Naive thymus-derived CD8-positive, alpha-beta T cell (primary cell): Measurements from ENCODE around the gene ARHGEF11. TPM values are rescaled to one million over a fixed set of nuclear protein-coding genes. Genes with fewer than 3 reads are reported as not detected.
"Not testable (repeated sequence)": the region's sequence is repeated elsewhere in the genome, so short reads cannot be mapped to it uniquely, and the experiment has no call there.

Experiments
- ATAC-seq, 2 donors: fragments of 150-1000 bp; cut with Tn5 transposase in 1 of 2; sonication (Bioruptor Pico), chemical (Tn5 transposase) in 1 of 2; 1 replicate in 1 of 2; 2 replicates in 1 of 2; pipeline ENCODE4 v1.10.0; 2021; ENCODE audit warnings: mild to moderate bottlenecking in 2 of 2, moderate library complexity in 2 of 2
- POLR2A ChIA-PET: fragments of 350-600 bp; sonication (Branson Sonifier 250); formaldehyde crosslinking; loops from one replicate; lab custom pipeline; 2021; ENCODE audit warnings: antibody characterized with exemption; lab: Charles Lee
- DNase-seq, 10 donors: peaks; one replicate each; pipeline versions ENCODE4 v3.0.0 to v3.0.0-alpha.2; 2020 to 2022
- H3K27ac Mint-ChIP-seq, 10 donors: one replicate each; pipeline ENCODE4 v1.8.0; 2020 to 2022; ENCODE audit warnings: mild to moderate bottlenecking in 10 of 10, mixed read lengths in 10 of 10, moderate library complexity in 4 of 10, inconsistent platforms in 1 of 10
- H3K27me3 Mint-ChIP-seq, 5 donors: one replicate each; pipeline ENCODE4 v1.8.0; 2021 to 2022; ENCODE audit warnings: mixed read lengths in 5 of 5
- H3K36me3 Mint-ChIP-seq, 3 donors: one replicate each; pipeline ENCODE4 v1.8.0; 2020 to 2022; ENCODE audit warnings: mixed read lengths in 3 of 3, mild to moderate bottlenecking in 2 of 3, inconsistent platforms in 1 of 3
- H3K4me1 Mint-ChIP-seq, 4 donors: one replicate each; pipeline ENCODE4 v1.8.0; 2021 to 2022; ENCODE audit warnings: mixed read lengths in 4 of 4
- H3K4me3 Mint-ChIP-seq, 10 donors: one replicate each; pipeline ENCODE4 v1.8.0; 2020 to 2022; ENCODE audit warnings: mild to moderate bottlenecking in 10 of 10, mixed read lengths in 10 of 10, moderate library complexity in 6 of 10, inconsistent platforms in 1 of 10
- H3K9me3 Mint-ChIP-seq, 9 donors: one replicate each; pipeline ENCODE4 v1.8.0; 2020 to 2022; ENCODE audit warnings: mixed read lengths in 9 of 9, mild to moderate bottlenecking in 3 of 9, inconsistent platforms in 1 of 9, moderate library complexity in 1 of 9
- polyA plus RNA-seq, 3 donors: library from polyadenylated mRNA; unstranded; fragments of 300-500 nt; fragmentation: Illumina TruSeq; gene quantifications; one replicate each; pipeline ENCODE4 v1.2.3, GENCODE V29; 2021
- total RNA-seq, 8 experiments: library from RNA in 2 of 8; stranded (reverse) in 2 of 8; gene quantifications; one replicate each; pipeline ENCODE4 v1.2.3 and lab custom pipeline; 2021 to 2026

Gene ARHGEF11
- total and polyA plus RNA-seq, 5 experiments from 2014 or later, result 4.5 to 35.3 (median 15.8) TPM

DNA sequence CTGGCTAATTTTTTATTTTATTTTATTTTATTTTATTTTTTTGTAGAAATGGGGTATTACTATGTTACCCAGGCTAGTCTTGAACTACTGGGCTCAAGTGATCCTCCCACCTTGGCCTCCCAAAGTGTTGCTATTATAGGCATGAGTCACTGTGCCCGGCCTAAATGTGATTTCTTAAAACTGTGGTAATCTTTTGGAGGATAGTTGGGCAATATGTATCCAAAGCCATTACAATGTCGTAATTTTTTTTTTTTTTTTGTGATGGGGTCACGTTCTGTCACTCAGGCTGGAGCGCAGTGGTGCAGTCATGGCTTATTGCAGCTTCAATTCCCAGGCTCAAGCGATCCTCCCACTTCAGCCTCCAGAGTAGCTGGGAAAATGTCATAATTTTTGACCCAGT, 39.9 kb upstream of the ARHGEF11 start:
- Mint-ChIP-seq H3K4me1 (peaks cover 0 to 3% (median 1%) of the 10 kb centered on the region in 4 donors), H3K9me3 (no peaks in the 10 kb centered on the region), H3K27me3 (peaks cover 2 to 13% (median 7%) of the 10 kb centered on the region in 5 donors), H3K36me3 (no peaks in the 10 kb centered on the region), H3K27ac (no peak overlapping the region), H3K4me3 (no peak overlapping the region)
- no peak for ATAC-seq
- POLR2A ChIA-PET, result no interaction called here
- no peak for DNase-seq

DNA sequence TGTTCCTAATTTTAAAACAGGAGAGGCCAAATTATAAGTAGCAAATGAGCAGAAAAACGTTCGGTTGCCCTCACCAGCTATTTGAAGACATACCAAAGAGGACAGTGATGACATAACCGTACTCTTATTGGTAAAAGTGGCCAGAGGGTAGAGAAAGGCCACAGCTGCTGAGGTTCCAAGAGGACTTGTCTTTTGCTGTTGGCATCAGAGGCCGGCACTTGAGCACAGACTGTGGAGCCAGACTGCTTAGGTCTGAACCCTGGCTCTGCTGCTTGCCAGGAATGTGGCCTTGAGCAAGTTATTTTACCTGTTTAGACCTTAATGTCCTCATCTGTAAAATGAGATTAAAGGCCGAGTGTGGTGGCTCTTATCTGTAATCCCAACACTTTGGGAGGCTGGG, 39.2 kb upstream of the ARHGEF11 start:
- H3K9me3 Mint-ChIP-seq, result no peaks in the 10 kb centered on the region
- no peak for DNase-seq
- H3K27me3 Mint-ChIP-seq, result peaks cover 0 to 9% (median 6%) of the 10 kb centered on the region in 5 donors
- H3K36me3 Mint-ChIP-seq, result no peaks in the 10 kb centered on the region
- no peaks in the 10 kb centered on the region for H3K4me1 Mint-ChIP-seq
- H3K4me3 Mint-ChIP-seq, result no peak overlapping the region
- no peak overlapping the region for H3K27ac Mint-ChIP-seq
- no peak for ATAC-seq
- POLR2A ChIA-PET, result no interaction called here

DNA sequence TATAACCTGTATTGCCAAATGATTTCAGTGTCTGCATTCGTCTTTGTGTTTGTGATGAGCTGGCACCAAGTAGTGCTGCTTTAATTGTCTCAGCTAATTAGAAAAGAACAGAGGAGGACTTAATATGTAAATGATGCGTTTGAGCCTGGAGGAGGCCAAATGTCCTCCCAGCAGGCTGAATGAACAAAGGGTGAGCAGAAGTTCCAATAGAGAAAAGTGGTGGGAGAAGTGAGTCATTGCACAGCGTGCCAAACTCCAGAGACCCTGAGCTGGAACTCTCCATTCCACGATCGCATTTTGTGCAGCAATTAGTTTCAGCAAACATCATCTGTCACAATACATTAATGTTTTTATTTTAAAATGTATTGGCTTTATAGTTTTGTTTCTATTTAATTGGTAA, 36.2 kb upstream of the ARHGEF11 start:
- POLR2A ChIA-PET, result no interaction called here
- H3K4me1 Mint-ChIP-seq, result no peaks in the 10 kb centered on the region
- ATAC-seq, result no peak

DNA sequence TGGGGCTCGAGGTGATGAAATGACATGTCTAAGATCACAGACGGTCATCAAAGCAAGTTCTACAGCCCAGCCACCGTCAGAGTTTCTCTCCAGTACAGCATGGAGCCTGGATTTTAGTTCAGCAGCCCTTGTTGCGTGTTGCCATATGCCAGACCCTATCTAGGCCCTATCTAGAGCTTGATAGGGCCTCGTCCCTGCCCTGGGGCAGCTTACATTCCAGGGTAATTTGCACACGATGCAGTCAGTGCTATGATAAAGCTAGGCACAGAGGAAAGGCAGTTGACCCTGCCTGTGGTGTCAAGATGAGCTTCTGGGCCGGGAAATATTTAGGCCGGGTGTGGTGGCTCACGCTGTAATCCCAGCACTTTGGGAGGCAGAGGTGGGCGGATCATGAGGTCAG, 35.2 kb upstream of the ARHGEF11 start:
- Mint-ChIP-seq H3K27ac (no peak overlapping the region), H3K9me3 (no peaks in the 10 kb centered on the region), H3K4me3 (no peak overlapping the region), H3K36me3 (no peaks in the 10 kb centered on the region), H3K4me1 (no peaks in the 10 kb centered on the region), H3K27me3 (peaks cover 8 to 38% (median 20%) of the 10 kb centered on the region in 5 donors)
- POLR2A ChIA-PET, result no interaction called here
- ATAC-seq (no peak), DNase-seq (no peak)

More for the DNA sequence above, 36.2 kb upstream of the ARHGEF11 start:
- Mint-ChIP-seq H3K36me3 (no peaks in the 10 kb centered on the region), H3K27me3 (peaks cover 4 to 33% (median 18%) of the 10 kb centered on the region in 5 donors), H3K27ac (peak overlapping the region in 1 of 10 donors; percentile 61), H3K9me3 (no peaks in the 10 kb centered on the region), H3K4me3 (no peak overlapping the region)
- no peak for DNase-seq

DNA sequence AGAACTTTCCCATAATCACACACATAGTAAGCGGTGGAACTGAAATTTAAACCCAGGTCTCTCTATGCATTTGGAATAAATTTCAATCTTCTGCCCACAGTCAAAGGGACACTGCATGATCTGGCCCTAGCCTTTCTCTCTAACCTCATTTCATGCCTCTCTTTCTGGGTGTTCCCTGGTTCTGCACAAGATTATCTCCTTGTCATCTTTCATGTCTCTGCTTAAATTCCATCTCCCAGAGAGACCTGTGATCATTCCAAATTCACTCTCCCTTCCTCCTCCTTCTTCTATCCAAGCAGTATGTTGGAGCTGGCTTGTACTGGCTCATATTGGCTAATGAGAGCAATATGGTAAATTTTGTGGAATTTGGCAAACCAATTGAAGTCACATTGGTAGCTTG, 31.9 kb upstream of the ARHGEF11 start:
- no peak for DNase-seq
- H3K36me3 Mint-ChIP-seq, result no peaks in the 10 kb centered on the region
- POLR2A ChIA-PET, result no interaction called here

DNA sequence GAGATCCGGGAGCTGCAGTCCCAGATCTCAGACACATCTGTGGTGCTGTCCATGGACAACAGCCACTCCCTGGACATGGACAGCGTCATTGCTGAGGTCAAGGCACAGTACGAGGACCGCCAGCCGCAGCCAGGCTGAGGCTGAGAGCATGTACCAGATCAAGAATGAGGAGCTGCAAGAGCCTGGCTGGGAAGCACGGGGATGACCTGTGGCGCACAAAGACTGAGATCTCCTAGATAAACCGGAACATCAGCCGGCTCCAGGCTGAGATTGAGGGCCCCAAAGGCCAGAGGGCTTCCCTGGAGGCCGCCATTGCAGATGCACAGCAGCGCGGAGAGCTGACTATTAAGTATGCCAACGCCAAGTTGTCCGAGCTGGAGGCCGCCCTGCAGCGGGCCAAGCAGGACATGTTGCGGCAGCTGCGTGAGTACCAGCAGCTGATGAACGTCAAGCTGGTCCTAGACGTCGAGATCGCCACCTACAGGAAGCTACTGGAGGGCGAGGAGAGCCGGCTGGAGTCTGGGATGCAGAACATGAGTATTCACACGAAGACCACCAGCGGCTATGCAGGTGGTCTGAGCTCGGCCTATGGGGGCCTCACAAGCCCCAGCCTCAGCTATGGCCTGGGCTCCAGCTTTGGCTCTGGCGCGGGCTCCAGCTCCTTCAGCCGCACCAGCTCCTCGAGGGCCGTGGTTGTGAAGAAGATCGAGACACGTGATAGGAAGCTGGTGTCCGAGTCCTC, 28.6 kb upstream of the ARHGEF11 start:
- Mint-ChIP-seq H3K4me3 (peak overlapping the region in 2 of 10 donors; percentile 19 to 37), H3K27ac (no peak overlapping the region), H3K9me3 (no peaks in the 10 kb centered on the region)

More for the DNA sequence above, 31.9 kb upstream of the ARHGEF11 start:
- no peak for ATAC-seq
- Mint-ChIP-seq H3K4me3 (no peak overlapping the region), H3K27ac (no peak overlapping the region), H3K27me3 (peaks cover 18 to 55% (median 33%) of the 10 kb centered on the region in 5 donors), H3K9me3 (no peaks in the 10 kb centered on the region), H3K4me1 (peaks cover 7 to 10% (median 8%) of the 10 kb centered on the region in 4 donors)

DNA sequence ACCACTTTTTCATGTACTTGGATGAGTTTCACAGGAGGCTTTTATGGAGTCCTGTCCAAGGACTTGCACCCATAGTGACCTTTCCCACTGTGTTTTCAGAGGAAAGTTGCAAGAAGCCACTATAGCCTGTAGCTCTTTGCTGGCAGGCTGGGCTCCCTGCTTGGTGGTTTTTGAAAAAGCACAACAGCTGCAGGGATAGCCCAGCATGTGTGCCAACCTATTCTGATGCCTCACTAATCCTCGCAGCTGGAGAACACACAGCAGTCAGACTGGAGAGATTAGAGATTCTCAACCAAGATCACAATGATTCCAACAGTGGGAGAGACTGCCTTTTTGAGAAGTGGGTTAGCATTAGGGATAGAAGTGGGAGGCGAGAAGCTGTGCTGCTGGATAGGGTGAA, 24.1 kb upstream of the ARHGEF11 start:
- H3K4me1 Mint-ChIP-seq, result peaks cover 7 to 9% (median 8%) of the 10 kb centered on the region in 4 donors
- H3K27me3 Mint-ChIP-seq, result peaks cover 26 to 52% (median 39%) of the 10 kb centered on the region in 5 donors
- POLR2A ChIA-PET, result no interaction called here
- DNase-seq (no peak), ATAC-seq (no peak)
- no peak overlapping the region for H3K4me3 Mint-ChIP-seq
- H3K9me3 Mint-ChIP-seq, result peaks cover 0 to 1% (median 0%) of the 10 kb centered on the region in 9 donors
- no peak overlapping the region for H3K27ac Mint-ChIP-seq
- peaks cover 0 to 4% (median 0%) of the 10 kb centered on the region in 3 donors for H3K36me3 Mint-ChIP-seq

More for the DNA sequence above, 28.6 kb upstream of the ARHGEF11 start:
- POLR2A ChIA-PET, result interaction anchor here (0.6 kb wide), 1 partner anchor 11 kb away, joined by 5 read pairs; no protein-coding TSS in a partner anchor
- peaks cover 7 to 10% (median 8%) of the 10 kb centered on the region in 4 donors for H3K4me1 Mint-ChIP-seq
- peaks cover 20 to 45% (median 29%) of the 10 kb centered on the region in 5 donors for H3K27me3 Mint-ChIP-seq
- H3K36me3 Mint-ChIP-seq, result no peaks in the 10 kb centered on the region
- no peak for ATAC-seq
- peak in 4 of 10 donors; percentile 9 to 29 (median 18) for DNase-seq

DNA sequence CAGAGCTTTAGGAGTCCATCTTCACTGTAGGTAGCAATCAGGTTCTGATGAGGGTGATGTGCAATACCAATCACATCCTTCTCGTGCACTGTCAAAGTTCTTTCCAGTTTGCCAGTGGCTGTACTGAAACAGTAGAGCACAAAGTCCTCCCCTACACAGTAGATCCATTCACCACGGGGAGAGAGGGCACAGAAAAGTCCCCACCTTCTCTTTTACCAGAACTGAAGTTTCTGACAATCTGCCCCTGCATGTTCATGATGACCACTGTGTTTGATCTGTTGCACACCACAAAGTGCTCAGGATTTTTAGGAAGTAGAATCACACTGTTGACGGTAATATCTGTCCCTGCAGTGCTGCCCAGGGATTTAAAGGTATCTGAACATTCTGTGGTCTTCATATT, 13.7 kb upstream of the ARHGEF11 start:
- H3K4me3 Mint-ChIP-seq, H3K27ac Mint-ChIP-seq, ATAC-seq, H3K4me1 Mint-ChIP-seq, POLR2A ChIA-PET, DNase-seq: not testable (repeated sequence)
- Mint-ChIP-seq H3K27me3 (peaks cover 18 to 73% (median 39%) of the 10 kb centered on the region in 5 donors), H3K9me3 (peaks cover 0 to 25% (median 13%) of the 10 kb centered on the region in 9 donors), H3K36me3 (peaks cover 0 to 38% (median 10%) of the 10 kb centered on the region in 3 donors)

DNA sequence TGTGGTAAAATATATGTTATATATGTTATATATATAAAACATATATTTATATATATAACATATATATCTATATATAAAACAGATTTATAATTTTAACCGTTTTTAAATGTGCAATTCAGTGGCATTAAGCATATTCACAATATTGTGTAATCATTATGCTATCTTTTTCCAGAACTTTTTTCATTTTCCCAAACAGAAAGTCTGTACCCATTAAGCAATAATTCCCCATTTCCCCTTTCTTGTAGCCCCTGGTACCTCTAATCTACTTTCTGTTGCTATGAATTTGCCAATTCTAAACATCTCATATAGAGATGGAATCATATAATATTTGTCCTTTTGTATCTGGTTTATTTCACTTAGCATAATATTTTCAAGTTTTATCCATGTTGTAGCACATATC, 10.7 kb upstream of the ARHGEF11 start:
- Mint-ChIP-seq H3K4me3 (no peak overlapping the region), H3K36me3 (peaks cover 0 to 28% (median 11%) of the 10 kb centered on the region in 3 donors), H3K27me3 (peaks cover 28 to 78% (median 57%) of the 10 kb centered on the region in 5 donors), H3K4me1 (no peaks in the 10 kb centered on the region), H3K27ac (no peak overlapping the region), H3K9me3 (peaks cover 4 to 38% (median 16%) of the 10 kb centered on the region in 9 donors)
- ATAC-seq, result no peak
- POLR2A ChIA-PET, result no interaction called here
- DNase-seq, result no peak

DNA sequence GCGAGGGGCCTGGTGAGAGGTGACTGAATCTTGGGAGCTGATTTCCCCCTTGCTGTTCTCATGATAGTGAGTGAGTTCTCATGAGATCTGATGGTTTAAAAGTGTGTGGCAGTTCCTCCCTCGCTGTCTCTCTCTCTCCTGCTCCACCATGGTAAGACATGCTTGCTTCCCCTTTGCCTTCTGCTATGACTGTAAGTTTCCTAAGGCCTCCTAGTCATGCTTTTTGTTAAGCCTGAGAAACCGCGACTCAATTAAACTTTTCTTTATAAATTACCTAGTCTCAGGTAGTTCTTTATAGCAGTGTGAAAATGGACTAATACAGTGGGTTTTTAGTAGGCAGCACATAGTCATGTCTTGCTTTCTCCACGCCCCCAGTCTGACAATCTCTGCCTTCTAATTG, 10.2 kb upstream of the ARHGEF11 start:
- H3K4me1 Mint-ChIP-seq, ATAC-seq, DNase-seq, POLR2A ChIA-PET, H3K4me3 Mint-ChIP-seq, H3K27ac Mint-ChIP-seq: not testable (repeated sequence)
- Mint-ChIP-seq H3K9me3 (peaks cover 3 to 37% (median 15%) of the 10 kb centered on the region in 9 donors), H3K36me3 (peaks cover 2 to 25% (median 5%) of the 10 kb centered on the region in 3 donors), H3K27me3 (peaks cover 32 to 78% (median 58%) of the 10 kb centered on the region in 5 donors)

DNA sequence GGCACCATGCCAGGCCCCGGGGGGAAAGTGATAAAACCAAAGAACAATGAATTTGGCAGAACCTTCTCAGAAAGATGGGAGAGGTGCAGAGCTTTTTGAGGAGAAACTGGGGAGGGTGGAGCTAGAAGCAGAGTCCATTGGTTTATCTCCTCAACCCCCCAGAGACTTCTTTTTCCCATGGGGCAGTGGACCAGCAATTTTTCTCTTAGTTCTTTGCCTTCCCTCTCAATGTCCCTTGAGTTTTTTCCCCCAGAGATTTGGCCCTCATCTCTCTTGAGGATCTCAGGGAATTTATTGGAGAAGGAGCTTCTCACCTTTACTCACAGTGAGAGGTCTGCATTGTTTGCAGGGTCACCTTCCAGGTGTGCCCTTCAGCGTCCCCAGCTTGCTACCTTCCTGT, 5.3 kb upstream of the ARHGEF11 start:
- POLR2A ChIA-PET, result no interaction called here
- Mint-ChIP-seq H3K27me3 (peaks cover 47 to 85% (median 60%) of the 10 kb centered on the region in 5 donors), H3K36me3 (peaks cover 5 to 9% (median 5%) of the 10 kb centered on the region in 3 donors), H3K27ac (no peak overlapping the region), H3K9me3 (peaks cover 0 to 28% (median 15%) of the 10 kb centered on the region in 9 donors), H3K4me3 (no peak overlapping the region), H3K4me1 (peaks cover 4 to 15% (median 13%) of the 10 kb centered on the region in 4 donors)
- DNase-seq (no peak), ATAC-seq (no peak)

DNA sequence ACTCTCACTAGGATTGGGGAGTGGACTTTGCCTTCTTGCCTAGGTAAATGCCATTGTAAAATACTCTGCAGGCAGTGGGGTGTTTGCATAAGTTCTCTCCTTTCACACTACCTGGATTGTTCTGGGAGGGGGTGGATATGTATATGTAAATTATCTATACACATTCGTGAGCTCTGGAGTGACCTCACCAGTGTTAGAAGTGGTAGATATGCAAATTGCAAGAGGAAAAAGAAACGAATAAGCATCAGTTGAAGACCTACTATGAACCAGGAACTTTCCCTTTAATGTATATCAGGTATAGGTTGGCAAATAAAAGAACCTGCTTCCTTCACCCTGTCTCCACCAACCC, 1.5 kb upstream of the ARHGEF11 start:
- peaks cover 0 to 11% (median 7%) of the 10 kb centered on the region in 9 donors for H3K9me3 Mint-ChIP-seq
- peak overlapping the region in 8 of 10 donors; percentile 29 to 89 (median 48) for H3K4me3 Mint-ChIP-seq
- peaks cover 44 to 82% (median 64%) of the 10 kb centered on the region in 5 donors for H3K27me3 Mint-ChIP-seq
- POLR2A ChIA-PET, result no interaction called here
- ATAC-seq (no peak), DNase-seq (no peak)
- peaks cover 2 to 5% (median 5%) of the 10 kb centered on the region in 3 donors for H3K36me3 Mint-ChIP-seq
- no peak overlapping the region for H3K27ac Mint-ChIP-seq
- peaks cover 4 to 21% (median 17%) of the 10 kb centered on the region in 4 donors for H3K4me1 Mint-ChIP-seq

DNA sequence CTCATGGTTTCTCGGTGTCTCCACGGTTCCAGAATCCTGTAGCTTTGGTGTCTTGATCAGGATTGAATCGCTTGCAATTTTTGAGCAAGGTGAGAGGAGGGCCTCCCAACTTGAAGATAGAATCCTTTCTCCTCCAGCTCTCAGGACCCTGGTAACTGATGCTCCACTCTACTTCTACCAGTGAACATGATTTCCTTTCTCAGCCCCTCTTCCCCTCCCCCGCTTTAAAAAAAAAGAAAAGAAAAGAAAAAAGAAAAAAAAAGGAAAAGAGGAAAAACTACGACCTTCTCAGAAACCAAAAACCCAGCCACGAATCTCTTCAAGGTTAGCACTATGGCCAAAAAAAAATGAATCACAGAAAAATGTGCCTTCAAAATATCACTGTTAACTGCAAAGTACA, 1.2 kb downstream of the ARHGEF11 start:
- peak overlapping the region in 2 of 10 donors; percentile 63 to 80 for H3K4me3 Mint-ChIP-seq
- POLR2A ChIA-PET, result interaction anchor here (0.7 kb wide), 1 partner anchor 112 kb away, joined by 3 read pairs; no protein-coding TSS in a partner anchor
- peaks cover 4 to 21% (median 17%) of the 10 kb centered on the region in 4 donors for H3K4me1 Mint-ChIP-seq
- no peak overlapping the region for H3K27ac Mint-ChIP-seq
- ATAC-seq (no peak), DNase-seq (no peak)
- peaks cover 0 to 2% (median 0%) of the 10 kb centered on the region in 3 donors for H3K36me3 Mint-ChIP-seq
- H3K9me3 Mint-ChIP-seq, result no peaks in the 10 kb centered on the region
- peaks cover 24 to 65% (median 48%) of the 10 kb centered on the region in 5 donors for H3K27me3 Mint-ChIP-seq
